DMS53 treated with DMSO at 0.1 percent for 48 hours (cell line): ENCODE measurements around the gene KXD1.
A peak's percentile ranks its signal among the peaks of the same experiment; 100 is the strongest.
"Not testable (repeated sequence)": the region's sequence is repeated elsewhere in the genome, so short reads cannot be mapped to it uniquely, and the experiment has no call there.

ENCODE experiments used
- DNase-seq: peaks from one replicate; lab custom pipeline; 2025; ENCODE audit not compliant: unreplicated experiment; lab: John Stamatoyannopoulos, UW

The KXD1 gene

GRCh38 chr19:18576383-18576782 lies 18.7 kb downstream of the KXD1 start:
- no peak for DNase-seq

- DNase-seq = no peak
These were observed 19.8 kb downstream of the KXD1 start for GRCh38 chr19:18577365-18577914.

- no peak for DNase-seq
These were observed 22.6 kb downstream of the KXD1 start for GRCh38 chr19:18580311-18580710.

- no peak for DNase-seq
These were observed 28.6 kb downstream of the KXD1 start for GRCh38 chr19:18586306-18586705.

GRCh38 chr19:18587561-18587960 lies 29.9 kb downstream of the KXD1 start:
- no peak for DNase-seq

GRCh38 chr19:18587962-18588610 lies 30.4 kb downstream of the KXD1 start:
- DNase-seq = no peak

GRCh38 chr19:18588611-18589379 lies 31.1 kb downstream of the KXD1 start, which contains the start of gene REX1BD:
TSS of gene REX1BD (plus strand) at chr19:18588798. CDS start at chr19:18588802, 4 bp downstream.
- DNase-seq = peak; percentile 44

GRCh38 chr19:18589380-18590272 lies 32.0 kb downstream of the KXD1 start:
- peak; percentile 44 for DNase-seq

- DNase-seq = no peak
These were observed 32.9 kb downstream of the KXD1 start for GRCh38 chr19:18590273-18591272.

GRCh38 chr19:18591735-18592385 lies 34.2 kb downstream of the KXD1 start:
- DNase-seq = no peak

- not testable (repeated sequence) for DNase-seq
These were observed 35.1 kb downstream of the KXD1 start for GRCh38 chr19:18592732-18593131.

- DNase-seq = no peak
These were observed 35.9 kb downstream of the KXD1 start for GRCh38 chr19:18593367-18594095.

- peak; percentile 44 for DNase-seq
These were observed 36.6 kb downstream of the KXD1 start for GRCh38 chr19:18594096-18594823.

- DNase-seq = no peak
These were observed 37.2 kb downstream of the KXD1 start for GRCh38 chr19:18594824-18595373.

- DNase-seq = no peak
These were observed 37.8 kb downstream of the KXD1 start for GRCh38 chr19:18595475-18595874.

- DNase-seq = peak; percentile 30
These were observed 39.1 kb downstream of the KXD1 start for GRCh38 chr19:18596752-18597157.

- no peak for DNase-seq
These were observed 40.4 kb downstream of the KXD1 start for GRCh38 chr19:18597809-18598660.
